Hematopoietic multipotent progenitor cell (in vitro differentiated cells): ENCODE data around the gene GPR101. TPM values are rescaled to one million over a fixed set of nuclear protein-coding genes. Genes with fewer than 3 reads are reported as not detected.
"Not testable (repeated sequence)": the region's sequence is repeated elsewhere in the genome, so short reads cannot be mapped to it uniquely, and the experiment has no call there.

ENCODE experiments used
- DNase-seq, 3 donors: peaks; one replicate each; pipeline ENCODE4 v3.0.0-alpha.2; 2011 to 2015; ENCODE audit warnings: low read depth in 2 of 3, low spot score in 2 of 3
- total RNA-seq: library from RNA; depleted of rRNA; stranded (reverse); fragments of >200 nt; gene quantifications from one replicate; pipeline ENCODE4 v1.2.3, GENCODE V29; 2012

Gene GPR101
- total RNA-seq, 1 donor, result not detected

DNA sequence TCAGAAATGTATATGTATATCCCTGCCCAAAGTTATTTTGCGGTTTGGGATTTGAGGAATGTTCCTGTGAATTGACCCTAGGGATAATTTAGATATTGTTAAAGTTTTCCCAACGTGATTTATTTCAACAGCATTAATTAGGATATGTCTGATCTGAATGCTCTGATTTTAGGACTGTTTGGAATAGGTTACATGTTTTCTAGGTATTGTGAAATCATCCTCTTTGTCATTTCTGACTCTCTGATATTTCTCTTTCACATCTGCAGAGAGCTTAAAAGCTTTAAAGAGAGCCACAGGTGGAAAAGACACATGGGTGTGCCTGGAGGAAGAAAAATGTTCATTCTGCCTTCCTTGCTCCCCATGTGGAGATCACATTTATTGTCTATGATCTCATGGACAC, 5.1 kb downstream of the GPR101 start:
- no peak for DNase-seq

DNA sequence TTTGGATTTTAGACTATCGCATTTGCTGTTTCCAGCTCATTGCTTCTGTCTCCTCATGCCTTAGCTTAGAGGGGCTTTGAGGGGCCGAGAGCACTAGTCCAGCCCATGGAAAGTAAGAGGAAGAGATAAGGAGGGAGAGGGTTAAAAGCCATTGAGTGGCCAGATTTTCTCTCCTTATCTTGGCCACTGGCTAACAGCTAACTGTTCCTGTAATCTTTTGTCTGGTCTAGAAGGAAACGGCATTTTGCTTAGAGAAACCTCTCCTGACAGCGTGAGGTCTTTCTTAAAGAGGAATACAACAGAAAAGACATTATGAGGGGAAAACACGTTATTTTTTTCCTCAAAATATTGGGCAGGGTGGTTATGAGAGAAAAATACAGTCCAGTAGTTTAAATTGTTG, 7.9 kb downstream of the GPR101 start:
- no peak for DNase-seq

DNA sequence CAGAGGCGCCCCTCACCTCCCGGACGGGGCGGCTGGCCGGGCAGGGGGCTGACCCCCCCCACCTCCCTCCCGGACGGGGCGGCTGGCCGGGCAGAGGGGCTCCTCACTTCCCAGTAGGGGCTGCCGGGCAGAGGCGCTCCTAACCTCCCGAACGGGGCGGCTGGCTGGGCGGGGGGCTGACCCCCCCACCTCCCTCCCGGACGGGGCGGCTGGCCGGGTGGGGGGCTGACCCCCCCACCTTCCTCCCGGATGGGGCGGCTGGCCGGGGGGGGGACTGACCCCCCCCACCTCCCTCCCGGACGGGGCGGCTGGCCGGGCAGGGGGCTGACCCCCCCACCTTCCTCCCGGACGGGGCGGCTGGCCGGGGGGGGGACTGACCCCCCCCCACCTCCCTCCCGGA, 33.6 kb downstream of the GPR101 start:
- DNase-seq, result not testable (repeated sequence)

DNA sequence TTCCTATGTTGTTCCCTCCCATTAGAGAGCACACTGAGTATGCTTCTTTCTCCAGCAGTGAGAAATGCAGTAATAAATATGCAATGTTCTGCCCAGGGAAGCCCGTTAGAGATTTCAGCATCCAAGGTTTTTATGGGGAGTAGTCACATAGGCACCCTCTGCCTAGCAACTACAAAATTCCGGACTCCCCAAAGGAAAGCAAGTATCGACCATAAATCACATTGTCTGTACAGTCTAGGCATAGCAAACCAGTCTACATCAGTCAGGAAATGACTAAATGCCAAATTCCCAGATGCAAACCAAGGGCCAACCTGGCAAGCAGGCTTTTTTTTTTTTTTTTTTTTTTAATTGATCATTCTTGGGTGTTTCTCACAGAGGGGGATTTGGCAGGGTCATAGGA, 34.8 kb downstream of the GPR101 start:
- no peak for DNase-seq

Other genes starting within 250 kb of the GPR101 start
- gene RBMX, start 153.3 kb downstream of the GPR101 start, total RNA-seq, result 271 TPM